HG03135 (cell line): Measurements from ENCODE around the gene ZNF526.
A peak's percentile ranks its signal among the peaks of the same experiment; 100 is the strongest.

Experiments
- ATAC-seq: cut with Tn5 transposase; IDR thresholded peaks from one replicate; pipeline ENCODE4 v1.9.1; 2021; ENCODE audit warnings: mild to moderate bottlenecking, moderate library complexity; ENCODE audit not compliant: unreplicated experiment

ZNF526 gene

GRCh38 chr19:42220751-42221097, 612 bp downstream of the ZNF526 start:
- ATAC-seq, result no peak

GRCh38 chr19:42224940-42225717, 5.0 kb downstream of the ZNF526 start:
- ATAC-seq, result no peak

- ATAC-seq, result no peak
Observed at GRCh38 chr19:42225718-42226292, 5.7 kb downstream of the ZNF526 start.

GRCh38 chr19:42226886-42227285, 6.8 kb downstream of the ZNF526 start:
- ATAC-seq, result no peak

- ATAC-seq, result no peak
Observed at GRCh38 chr19:42228641-42229040, 8.5 kb downstream of the ZNF526 start.

- ATAC-seq, result no peak
Observed at GRCh38 chr19:42229301-42229854, 9.3 kb downstream of the ZNF526 start.

- ATAC-seq, result no peak
Observed at GRCh38 chr19:42229855-42230351, 9.8 kb downstream of the ZNF526 start.

GRCh38 chr19:42230571-42230970, 10.5 kb downstream of the ZNF526 start:
- ATAC-seq, result no peak

GRCh38 chr19:42232435-42232834, 12.3 kb downstream of the ZNF526 start:
- ATAC-seq, result no peak

- ATAC-seq, result no peak
Observed at GRCh38 chr19:42233106-42233505, 13.0 kb downstream of the ZNF526 start.

GRCh38 chr19:42233678-42234292, 13.7 kb downstream of the ZNF526 start:
- no peak for ATAC-seq

GRCh38 chr19:42234364-42234763, 14.3 kb downstream of the ZNF526 start:
- ATAC-seq, result no peak

- ATAC-seq, result no peak
Observed at GRCh38 chr19:42235181-42235580, 15.1 kb downstream of the ZNF526 start.

- no peak for ATAC-seq
Observed at GRCh38 chr19:42239544-42240220, 19.6 kb downstream of the ZNF526 start.

GRCh38 chr19:42241279-42241678, 21.2 kb downstream of the ZNF526 start:
- no peak for ATAC-seq

- no peak for ATAC-seq
Observed at GRCh38 chr19:42242069-42242511, 22.0 kb downstream of the ZNF526 start.

GRCh38 chr19:42242512-42243409, 22.6 kb downstream of the ZNF526 start, which contains the start of gene GSK3A:
GSK3A (minus strand) TSS chr19:42242602; CDS start chr19:42242465, 137 bp downstream.
- peak; percentile 64 for ATAC-seq

GRCh38 chr19:42244347-42245220, 24.5 kb downstream of the ZNF526 start:
- peak; percentile 39 for ATAC-seq

GRCh38 chr19:42245231-42245630, 25.1 kb downstream of the ZNF526 start:
- ATAC-seq, result no peak
